Activated CD8-positive, alpha-beta T cell treated with anti-CD3 and anti-CD28 coated beads, Interleukin-2, amount 10 ng/mL, durations not matched to agents 7 days and 5 days (primary cell): ENCODE measurements around the gene KLHL1. TPM values are rescaled to one million over a fixed set of nuclear protein-coding genes. Genes with fewer than 3 reads are reported as not detected.

Experiments used
- ATAC-seq: fragments of 150-1000 bp; cut with Tn5 transposase; one replicate; pipeline ENCODE4 v1.10.0; 2021; ENCODE audit warnings: moderate library complexity
- CTCF ChIA-PET: fragments of 350-600 bp; sonication (Branson Sonifier 250); formaldehyde crosslinking; loops from one replicate; lab custom pipeline; 2021; ENCODE audit warnings: antibody characterized with exemption; lab: Charles Lee
- POLR2A ChIA-PET: fragments of 350-600 bp; sonication (Branson Sonifier 250); formaldehyde crosslinking; loops from one replicate; lab custom pipeline; 2021; ENCODE audit warnings: antibody characterized with exemption; lab: Charles Lee
- DNase-seq: peaks from one replicate; pipeline ENCODE4 v3.0.0-alpha.2; 2020
- H3K27ac Mint-ChIP-seq: one replicate; pipeline ENCODE4 v1.8.0; 2021; ENCODE audit warnings: mild to moderate bottlenecking, mixed read lengths
- H3K27me3 Mint-ChIP-seq: one replicate; pipeline ENCODE4 v1.8.0; 2021; ENCODE audit warnings: low read depth, mixed read lengths
- H3K36me3 Mint-ChIP-seq: one replicate; pipeline ENCODE4 v1.8.0; 2021; ENCODE audit warnings: low read depth, mixed read lengths
- H3K4me1 Mint-ChIP-seq: one replicate; pipeline ENCODE4 v1.8.0; 2021; ENCODE audit warnings: low read depth, mixed read lengths
- H3K4me3 Mint-ChIP-seq: one replicate; pipeline ENCODE4 v1.8.0; 2021; ENCODE audit warnings: mild to moderate bottlenecking, mixed read lengths
- H3K9me3 Mint-ChIP-seq: one replicate; pipeline ENCODE4 v1.8.0; 2022; ENCODE audit warnings: mixed read lengths; ENCODE audit not compliant: insufficient read depth
- total RNA-seq, 2 experiments: library from RNA; stranded (reverse); gene quantifications; one replicate each; pipeline ENCODE4 v1.2.3, GENCODE V29; 2021

The KLHL1 gene
- total RNA-seq, 2 experiments from 2014 or later, result not detected

GRCh38 chr13:70080012-70080411 is 28.2 kb downstream of the KLHL1 start:
- CTCF ChIA-PET, result no interaction called here
- Mint-ChIP-seq H3K36me3 (no peaks in the 10 kb centered on the region), H3K27ac (no peak overlapping the region), H3K4me1 (no peaks in the 10 kb centered on the region), H3K4me3 (no peak overlapping the region), H3K27me3 (no peaks in the 10 kb centered on the region), H3K9me3 (peaks cover 3% of the 10 kb centered on the region)
- no peak for DNase-seq
- POLR2A ChIA-PET, result no interaction called here
- no peak for ATAC-seq

GRCh38 chr13:70054572-70054971 is 53.7 kb downstream of the KLHL1 start:
- Mint-ChIP-seq H3K4me3 (no peak overlapping the region), H3K27me3 (no peaks in the 10 kb centered on the region), H3K36me3 (no peaks in the 10 kb centered on the region), H3K4me1 (no peaks in the 10 kb centered on the region), H3K27ac (no peak overlapping the region), H3K9me3 (peaks cover 41% of the 10 kb centered on the region)
- ChIA-PET POLR2A (no interaction called here), CTCF (no interaction called here)
- ATAC-seq, result no peak
- no peak for DNase-seq

- Mint-ChIP-seq H3K4me3 (no peak overlapping the region), H3K9me3 (peaks cover 40% of the 10 kb centered on the region), H3K27ac (no peak overlapping the region), H3K36me3 (no peaks in the 10 kb centered on the region), H3K4me1 (no peaks in the 10 kb centered on the region), H3K27me3 (no peaks in the 10 kb centered on the region)
- ChIA-PET POLR2A (no interaction called here), CTCF (no interaction called here)
- ATAC-seq (no peak), DNase-seq (no peak)
Measured at GRCh38 chr13:70051531-70051930, 56.7 kb downstream of the KLHL1 start.

GRCh38 chr13:70043685-70044084 is 64.6 kb downstream of the KLHL1 start:
- DNase-seq (no peak), ATAC-seq (no peak)
- CTCF ChIA-PET, result no interaction called here
- POLR2A ChIA-PET, result no interaction called here
- H3K4me3 Mint-ChIP-seq, result no peak overlapping the region
- no peaks in the 10 kb centered on the region for H3K4me1 Mint-ChIP-seq
- peaks cover 17% of the 10 kb centered on the region for H3K9me3 Mint-ChIP-seq
- H3K27ac Mint-ChIP-seq, result no peak overlapping the region
- H3K36me3 Mint-ChIP-seq, result no peaks in the 10 kb centered on the region
- H3K27me3 Mint-ChIP-seq, result no peaks in the 10 kb centered on the region

GRCh38 chr13:70042193-70042592 is 66.1 kb downstream of the KLHL1 start:
- H3K27ac Mint-ChIP-seq, result no peak overlapping the region
- H3K4me1 Mint-ChIP-seq, result no peaks in the 10 kb centered on the region
- CTCF ChIA-PET, result no interaction called here
- no peaks in the 10 kb centered on the region for H3K36me3 Mint-ChIP-seq
- H3K4me3 Mint-ChIP-seq, result no peak overlapping the region
- DNase-seq (no peak), ATAC-seq (no peak)
- no peaks in the 10 kb centered on the region for H3K27me3 Mint-ChIP-seq
- POLR2A ChIA-PET, result no interaction called here
- H3K9me3 Mint-ChIP-seq, result peaks cover 22% of the 10 kb centered on the region

GRCh38 chr13:70034286-70034685 is 74.0 kb downstream of the KLHL1 start:
- ChIA-PET POLR2A (no interaction called here), CTCF (no interaction called here)
- H3K27ac Mint-ChIP-seq, result no peak overlapping the region
- no peaks in the 10 kb centered on the region for H3K27me3 Mint-ChIP-seq
- DNase-seq (no peak), ATAC-seq (no peak)
- no peaks in the 10 kb centered on the region for H3K4me1 Mint-ChIP-seq
- H3K36me3 Mint-ChIP-seq, result no peaks in the 10 kb centered on the region
- no peak overlapping the region for H3K4me3 Mint-ChIP-seq
- H3K9me3 Mint-ChIP-seq, result peaks cover 26% of the 10 kb centered on the region

- H3K9me3 Mint-ChIP-seq, result peaks cover 18% of the 10 kb centered on the region
- H3K27ac Mint-ChIP-seq, result no peak overlapping the region
- H3K4me3 Mint-ChIP-seq, result no peak overlapping the region
- CTCF ChIA-PET, result no interaction called here
- no peaks in the 10 kb centered on the region for H3K36me3 Mint-ChIP-seq
- no peaks in the 10 kb centered on the region for H3K27me3 Mint-ChIP-seq
- no peaks in the 10 kb centered on the region for H3K4me1 Mint-ChIP-seq
- POLR2A ChIA-PET, result no interaction called here
- no peak for DNase-seq
- ATAC-seq, result no peak
Measured at GRCh38 chr13:70027551-70027950, 80.7 kb downstream of the KLHL1 start.

GRCh38 chr13:70023516-70023915 is 84.7 kb downstream of the KLHL1 start:
- H3K27me3 Mint-ChIP-seq, result no peaks in the 10 kb centered on the region
- peaks cover 21% of the 10 kb centered on the region for H3K9me3 Mint-ChIP-seq
- H3K36me3 Mint-ChIP-seq, result no peaks in the 10 kb centered on the region
- CTCF ChIA-PET, result no interaction called here
- POLR2A ChIA-PET, result no interaction called here
- H3K4me3 Mint-ChIP-seq, result no peak overlapping the region
- no peak for DNase-seq
- ATAC-seq, result no peak
- no peak overlapping the region for H3K27ac Mint-ChIP-seq
- H3K4me1 Mint-ChIP-seq, result no peaks in the 10 kb centered on the region

- H3K4me3 Mint-ChIP-seq, result no peak overlapping the region
- ATAC-seq, result no peak
- POLR2A ChIA-PET, result no interaction called here
Measured at GRCh38 chr13:70022646-70023045, 85.6 kb downstream of the KLHL1 start.

GRCh38 chr13:70016116-70016515 is 92.1 kb downstream of the KLHL1 start:
- Mint-ChIP-seq H3K4me3 (no peak overlapping the region), H3K9me3 (peaks cover 15% of the 10 kb centered on the region), H3K36me3 (no peaks in the 10 kb centered on the region), H3K27ac (no peak overlapping the region), H3K4me1 (no peaks in the 10 kb centered on the region), H3K27me3 (no peaks in the 10 kb centered on the region)
- ATAC-seq (no peak), DNase-seq (no peak)
- POLR2A ChIA-PET, result no interaction called here
- CTCF ChIA-PET, result no interaction called here

More at GRCh38 chr13:70022646-70023045, 85.6 kb downstream of the KLHL1 start:
- DNase-seq, result no peak
- Mint-ChIP-seq H3K27ac (no peak overlapping the region), H3K4me1 (no peaks in the 10 kb centered on the region), H3K9me3 (peaks cover 13% of the 10 kb centered on the region), H3K36me3 (no peaks in the 10 kb centered on the region), H3K27me3 (no peaks in the 10 kb centered on the region)
- CTCF ChIA-PET, result no interaction called here

GRCh38 chr13:70014337-70014736 is 93.9 kb downstream of the KLHL1 start:
- ChIA-PET POLR2A (no interaction called here), CTCF (no interaction called here)
- Mint-ChIP-seq H3K9me3 (peaks cover 16% of the 10 kb centered on the region), H3K4me1 (no peaks in the 10 kb centered on the region), H3K4me3 (no peak overlapping the region), H3K27ac (no peak overlapping the region), H3K27me3 (no peaks in the 10 kb centered on the region), H3K36me3 (no peaks in the 10 kb centered on the region)
- ATAC-seq (no peak), DNase-seq (no peak)

- Mint-ChIP-seq H3K9me3 (no peaks in the 10 kb centered on the region), H3K27me3 (no peaks in the 10 kb centered on the region), H3K27ac (no peak overlapping the region), H3K4me1 (no peaks in the 10 kb centered on the region), H3K4me3 (no peak overlapping the region), H3K36me3 (no peaks in the 10 kb centered on the region)
- ChIA-PET POLR2A (no interaction called here), CTCF (no interaction called here)
- DNase-seq (no peak), ATAC-seq (no peak)
Measured at GRCh38 chr13:69999875-70000274, 108.4 kb downstream of the KLHL1 start.

GRCh38 chr13:69997061-69997460 is 111.2 kb downstream of the KLHL1 start:
- Mint-ChIP-seq H3K4me3 (no peak overlapping the region), H3K4me1 (no peaks in the 10 kb centered on the region), H3K27me3 (no peaks in the 10 kb centered on the region), H3K9me3 (no peaks in the 10 kb centered on the region), H3K36me3 (no peaks in the 10 kb centered on the region), H3K27ac (no peak overlapping the region)
- ATAC-seq (no peak), DNase-seq (no peak)
- ChIA-PET POLR2A (no interaction called here), CTCF (no interaction called here)
